ENCODE results near the gene AMDHD2. TPM values are rescaled to one million over a fixed set of nuclear protein-coding genes. Genes with fewer than 3 reads are reported as not detected.
A peak's percentile ranks its signal among the peaks of the same experiment; 100 is the strongest.

The AMDHD2 gene
- total and polyA plus RNA-seq, 7 donors: 5.4 to 12.6 (median 9.4) TPM

- H3K27me3 ChIP-seq (ENCODE audit: insufficient read depth in 3 of 3, low read length in 2 of 3): no peaks in the 10 kb centered on the region
- peaks cover 0 to 28% of the 10 kb centered on the region in 2 donors for H3K36me3 ChIP-seq (ENCODE audit: insufficient read depth in 1 of 2, low read depth in 1 of 2)
- H3K4me3 ChIP-seq: peak overlapping the region; percentile 73
- intact Hi-C loops (cut with DNase I): no loop called here
- H3K27ac ChIP-seq: peak overlapping the region; percentile 95
- WGBS, 3 donors: 72 to 82% (median 74%) methylated on average over 39 of the region's 39 CpGs
- peaks cover 60% of the 10 kb centered on the region for H3K4me1 ChIP-seq
- DNase-seq (peak; percentile 24 to 65), ATAC-seq (peak in 1 of 4 donors; percentile 4)
- H3K9me3 ChIP-seq: no peaks in the 10 kb centered on the region
- no peak for TF ChIP-seq CTCF (IDR thresholded peaks at IDR 0.05)
Observed at GRCh38 chr16:2518823-2519710, 1.1 kb upstream of the AMDHD2 start.

GRCh38 chr16:2519711-2520080, 475 bp upstream of the AMDHD2 start:
- ATAC-seq (peak in 3 of 4 donors; percentile 2 to 12 (median 4)), DNase-seq (peak in 1 of 2 donors; percentile 63)
- peak overlapping the region; percentile 95 for H3K27ac ChIP-seq
- H3K4me3 ChIP-seq: peak overlapping the region; percentile 73
- H3K4me1 ChIP-seq: peaks cover 60% of the 10 kb centered on the region
- peaks cover 0 to 35% of the 10 kb centered on the region in 2 donors for H3K36me3 ChIP-seq (ENCODE audit: insufficient read depth in 1 of 2, low read depth in 1 of 2)
- 39 to 46% (median 43%) methylated on average over 22 of the region's 22 CpGs for WGBS, 3 donors
- intact Hi-C loops (cut with DNase I): no loop called here
- H3K27me3 ChIP-seq (ENCODE audit: insufficient read depth in 3 of 3, low read length in 2 of 3): no peaks in the 10 kb centered on the region
- no peak for TF ChIP-seq CTCF (IDR thresholded peaks at IDR 0.05)
- H3K9me3 ChIP-seq: no peaks in the 10 kb centered on the region

- H3K9me3 ChIP-seq: no peaks in the 10 kb centered on the region
- intact Hi-C loops (cut with DNase I): no loop called here
- peaks cover 48% of the 10 kb centered on the region for H3K4me1 ChIP-seq
- H3K27ac ChIP-seq: peak overlapping the region; percentile 95
- H3K27me3 ChIP-seq (ENCODE audit: insufficient read depth in 3 of 3, low read length in 2 of 3): no peaks in the 10 kb centered on the region
- H3K36me3 ChIP-seq (ENCODE audit: insufficient read depth in 1 of 2, low read depth in 1 of 2): peaks cover 0 to 46% of the 10 kb centered on the region in 2 donors
- ATAC-seq: no peak
- peak overlapping the region; percentile 73 for H3K4me3 ChIP-seq
- no peak for TF ChIP-seq CTCF (IDR thresholded peaks at IDR 0.05)
- DNase-seq: peak; percentile 37 to 67
- 22 to 28% (median 24%) methylated on average over 39 to 41 of the region's 41 CpGs for WGBS, 3 donors
Observed at GRCh38 chr16:2520784-2521531, 787 bp downstream of the AMDHD2 start.

GRCh38 chr16:2523801-2524231, 3.6 kb downstream of the AMDHD2 start:
- Histone ChIP-seq H3K4me1 (peaks cover 21% of the 10 kb centered on the region), H3K9me3 (no peaks in the 10 kb centered on the region), H3K27ac (no peak overlapping the region), H3K4me3 (no peak overlapping the region), H3K36me3 (ENCODE audit: insufficient read depth in 1 of 2, low read depth in 1 of 2) (peaks cover 0 to 66% of the 10 kb centered on the region in 2 donors), H3K27me3 (ENCODE audit: insufficient read depth in 3 of 3, low read length in 2 of 3) (no peaks in the 10 kb centered on the region)
- 88 to 91% (median 89%) methylated on average over 6 of the region's 6 CpGs for whole genome bisulfite sequencing, 3 donors
- no peak for ATAC-seq
- TF ChIP-seq CTCF (IDR thresholded peaks at IDR 0.05): no peak
- no peak for DNase-seq
- intact Hi-C loops (cut with DNase I): no loop called here

Measured in psoas muscle (tissue), 8 donors.